GM12865 (cell line): ENCODE measurements around the gene PCDH19.

Experiments
- DNase-seq: peaks from one replicate; pipeline ENCODE4 v3.0.0; 2010; ENCODE audit warnings: low read depth
- H3K4me3 ChIP-seq: 2 replicates; pipeline ENCODE4 v1.5.1; 2011; ENCODE audit warnings: mild to moderate bottlenecking, low read depth, low read length, control low read depth
- TF ChIP-seq, protein P1 (sequence below): IDR thresholded peaks from 2 replicates; pipeline ENCODE4 v1.5.1; 2011; ENCODE audit warnings: low read length, control low read depth, low read depth, inconsistent platforms; ENCODE audit not compliant: insufficient read depth; ENCODE audit errors: missing control alignments

Gene PCDH19

DNA sequence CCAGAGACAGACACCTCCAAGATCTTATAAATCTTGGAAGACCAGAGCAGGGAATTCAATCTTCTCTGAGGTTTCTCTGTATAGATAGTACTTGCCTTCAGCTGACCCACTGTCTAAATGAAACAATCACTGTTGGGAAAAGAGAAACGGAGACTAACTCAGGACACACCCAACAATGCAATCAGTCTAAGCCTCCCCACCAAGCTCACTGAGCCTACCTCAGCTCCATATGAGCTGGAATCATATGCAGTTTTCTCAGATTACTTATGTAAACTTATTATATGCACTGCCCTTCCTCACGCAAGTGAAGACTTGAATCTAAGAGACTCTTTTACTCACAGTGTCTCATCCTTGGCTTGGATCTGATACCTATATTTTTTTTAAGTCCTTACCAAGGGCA is 110.5 kb downstream of the PCDH19 start:
- H3K4me3 ChIP-seq = no peak overlapping the region
- TF ChIP-seq, protein P1, sequence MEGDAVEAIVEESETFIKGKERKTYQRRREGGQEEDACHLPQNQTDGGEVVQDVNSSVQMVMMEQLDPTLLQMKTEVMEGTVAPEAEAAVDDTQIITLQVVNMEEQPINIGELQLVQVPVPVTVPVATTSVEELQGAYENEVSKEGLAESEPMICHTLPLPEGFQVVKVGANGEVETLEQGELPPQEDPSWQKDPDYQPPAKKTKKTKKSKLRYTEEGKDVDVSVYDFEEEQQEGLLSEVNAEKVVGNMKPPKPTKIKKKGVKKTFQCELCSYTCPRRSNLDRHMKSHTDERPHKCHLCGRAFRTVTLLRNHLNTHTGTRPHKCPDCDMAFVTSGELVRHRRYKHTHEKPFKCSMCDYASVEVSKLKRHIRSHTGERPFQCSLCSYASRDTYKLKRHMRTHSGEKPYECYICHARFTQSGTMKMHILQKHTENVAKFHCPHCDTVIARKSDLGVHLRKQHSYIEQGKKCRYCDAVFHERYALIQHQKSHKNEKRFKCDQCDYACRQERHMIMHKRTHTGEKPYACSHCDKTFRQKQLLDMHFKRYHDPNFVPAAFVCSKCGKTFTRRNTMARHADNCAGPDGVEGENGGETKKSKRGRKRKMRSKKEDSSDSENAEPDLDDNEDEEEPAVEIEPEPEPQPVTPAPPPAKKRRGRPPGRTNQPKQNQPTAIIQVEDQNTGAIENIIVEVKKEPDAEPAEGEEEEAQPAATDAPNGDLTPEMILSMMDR = no peak
- no peak for DNase-seq

DNA sequence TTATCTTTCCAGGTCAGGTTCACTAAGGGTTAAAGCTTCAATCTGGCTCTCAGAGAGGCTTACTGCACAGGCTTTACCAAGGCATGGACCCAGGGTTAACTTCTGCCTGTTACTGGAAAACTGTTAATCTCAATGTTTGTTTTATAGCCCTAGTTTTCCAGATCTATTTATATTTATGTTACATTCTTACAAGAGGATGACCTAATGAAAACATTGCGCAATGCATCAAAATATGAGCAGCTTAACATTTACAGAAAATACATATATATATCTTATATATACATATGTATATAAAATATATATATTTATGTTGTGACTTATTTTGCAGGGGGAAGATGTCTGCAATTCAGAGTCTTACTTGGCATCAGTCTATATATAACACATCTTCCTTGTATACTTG is 112.3 kb downstream of the PCDH19 start:
- no peak for DNase-seq
- TF ChIP-seq, protein P1 = no peak
- H3K4me3 ChIP-seq = no peak overlapping the region

DNA sequence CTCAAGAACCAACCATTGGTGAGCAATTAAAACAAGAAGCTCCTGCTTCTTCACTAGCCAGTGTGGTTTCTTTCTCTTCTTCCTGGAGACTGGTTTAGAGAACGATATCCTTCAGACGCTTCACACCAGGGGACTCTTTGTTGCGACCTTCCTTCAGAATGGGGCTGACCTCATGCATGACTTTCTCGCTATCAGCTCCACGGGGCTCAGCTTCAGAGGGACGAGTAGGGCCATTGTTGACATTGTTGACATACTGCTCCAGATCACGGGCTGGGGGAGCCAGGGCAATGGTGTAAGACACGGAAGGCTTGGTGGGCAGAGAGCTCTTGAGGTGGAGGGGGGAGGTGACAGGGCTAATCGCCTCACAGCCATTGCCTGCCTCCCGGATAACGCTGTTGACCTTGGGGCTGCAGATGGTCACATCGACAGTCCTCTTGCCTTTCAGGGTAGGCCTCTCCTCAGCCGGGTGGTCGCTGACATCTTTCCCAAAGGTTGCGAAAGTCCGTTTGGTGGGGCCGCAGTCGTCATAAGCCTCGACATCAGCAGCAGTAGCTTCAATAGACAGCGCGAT is 113.8 kb downstream of the PCDH19 start:
- H3K4me3 ChIP-seq = no peak overlapping the region
- TF ChIP-seq, protein P1 = no peak
- DNase-seq = no peak

DNA sequence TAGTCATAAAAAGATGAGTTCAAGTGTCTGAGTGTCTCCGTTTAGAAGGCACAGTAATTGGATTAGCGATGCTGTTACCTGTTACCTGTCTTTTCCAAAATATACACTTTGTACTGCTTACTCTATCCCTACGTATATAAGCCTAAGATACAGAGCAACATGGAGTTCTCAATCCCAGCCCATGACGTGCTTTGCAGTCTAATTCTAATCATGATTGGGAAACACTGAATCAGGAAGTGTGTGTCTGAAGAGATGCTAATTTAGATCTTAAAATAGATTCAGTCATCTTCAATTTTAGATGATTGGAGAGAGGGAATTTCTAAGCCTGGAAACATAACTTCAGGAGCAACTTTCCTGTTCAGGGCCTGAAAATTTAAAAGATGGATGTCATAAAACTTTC is 115.1 kb downstream of the PCDH19 start:
- TF ChIP-seq, protein P1 = no peak
- H3K4me3 ChIP-seq = no peak overlapping the region
- no peak for DNase-seq

- no peak overlapping the region for H3K4me3 ChIP-seq
- TF ChIP-seq, protein P1 = no peak
- DNase-seq = no peak
Measured at GRCh38 chrX:100289066-100289558, 121.0 kb downstream of the PCDH19 start.

DNA sequence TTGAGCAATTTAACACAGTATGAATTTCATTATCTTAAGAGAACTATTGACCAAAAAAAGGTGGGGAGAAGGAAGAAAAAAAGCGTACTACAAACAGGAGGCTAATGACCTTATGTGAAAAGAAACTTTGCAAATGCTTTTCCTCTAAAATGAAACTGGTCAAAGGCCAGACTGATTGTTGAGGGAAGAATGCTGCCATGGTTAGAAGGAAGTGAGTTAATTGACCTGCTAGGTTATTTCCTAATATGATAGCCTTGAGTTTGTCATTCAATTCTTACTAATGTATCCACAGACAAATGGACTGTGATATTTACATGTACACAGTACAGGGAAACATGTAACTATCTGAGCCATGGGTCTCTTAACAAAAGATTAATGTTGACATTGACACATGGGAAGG is 132.8 kb downstream of the PCDH19 start:
- DNase-seq = no peak
- TF ChIP-seq, protein P1 = no peak
- no peak overlapping the region for H3K4me3 ChIP-seq

GRCh38 chrX:100274916-100275315 is 135.2 kb downstream of the PCDH19 start:
- H3K4me3 ChIP-seq = no peak overlapping the region
- DNase-seq = no peak
- TF ChIP-seq, protein P1 = no peak
